Esophagus muscularis mucosa (tissue), 2 donors: ENCODE results near the gene TESK2.

Experiments used
- EP300 ChIP-seq: sonication (generic); formaldehyde crosslinking; IDR thresholded peaks from one replicate; pipeline ENCODE4 v1.6.1; 2017; ENCODE audit warnings: antibody characterized with exemption
- POLR2A ChIP-seq: fragments of 450-650 bp; IDR thresholded peaks from one replicate; pipeline ENCODE4 v1.6.1; 2017; ENCODE audit warnings: antibody characterized with exemption, moderate library complexity, mild to moderate bottlenecking, low read depth

DNA sequence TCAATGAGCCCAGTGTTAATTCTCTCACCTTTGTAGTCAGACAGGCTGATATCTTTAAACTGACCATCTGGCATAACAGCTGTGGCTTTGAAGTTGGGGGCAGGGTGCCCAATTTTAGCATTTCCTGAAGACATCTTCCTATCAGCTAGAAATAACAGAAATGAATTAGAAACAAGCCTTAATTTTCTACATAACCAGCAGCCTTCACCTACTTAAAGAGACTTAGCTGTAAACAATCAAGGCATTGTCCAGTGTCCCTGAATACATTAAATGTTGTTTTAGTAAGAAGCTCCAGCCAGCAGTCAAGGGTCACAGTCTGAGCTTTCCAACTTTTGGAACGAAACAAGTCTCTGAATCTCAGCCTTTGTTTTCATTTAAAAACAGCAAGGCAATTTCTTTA is 27.9 kb upstream of the TESK2 start:
- TF ChIP-seq POLR2A (no peak), EP300 (no peak)
